ENCODE data around the gene ORC1.
"Not testable (repeated sequence)": the region's sequence is repeated elsewhere in the genome, so short reads cannot be mapped to it uniquely, and the experiment has no call there.

The ORC1 gene

DNA sequence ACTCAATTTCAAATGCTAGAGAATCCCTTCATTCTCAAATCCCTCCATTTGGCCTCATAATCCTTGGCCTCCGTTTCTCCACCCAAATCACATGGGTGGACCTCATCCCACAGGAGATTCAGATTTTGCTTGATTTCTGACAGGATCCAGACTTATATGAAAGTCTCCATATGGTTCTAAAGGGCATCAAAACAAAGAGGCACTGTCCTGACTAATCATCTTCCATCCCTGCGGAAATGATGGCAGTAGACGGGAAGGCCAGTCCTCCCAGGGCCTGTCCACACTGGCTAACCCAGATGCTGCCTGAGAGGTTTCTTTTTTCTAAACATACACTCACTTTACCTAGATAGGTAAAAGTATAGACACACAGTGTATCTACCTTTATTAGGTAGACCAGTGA lies 18.8 kb downstream of the ORC1 start:
- no peak for DNase-seq

DNA sequence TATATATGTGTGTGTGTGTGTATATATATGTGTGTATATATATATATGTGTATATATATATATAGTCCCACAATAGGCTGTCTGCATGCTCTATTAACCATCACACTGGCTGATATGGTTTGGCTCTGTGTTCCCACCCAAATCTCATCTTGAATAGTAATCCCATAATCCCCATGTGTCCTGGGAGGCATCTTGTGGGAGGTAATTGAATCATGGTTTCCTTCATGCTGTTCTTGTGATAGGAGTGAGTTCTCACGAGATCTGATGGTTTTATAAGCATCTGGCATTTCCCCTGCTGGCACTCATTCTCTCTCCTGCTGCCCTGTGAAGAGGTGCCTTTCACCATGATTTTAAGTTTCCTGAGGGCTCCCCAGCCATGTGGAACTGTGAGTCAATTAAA lies 34.4 kb downstream of the ORC1 start:
- not testable (repeated sequence) for DNase-seq

DNA sequence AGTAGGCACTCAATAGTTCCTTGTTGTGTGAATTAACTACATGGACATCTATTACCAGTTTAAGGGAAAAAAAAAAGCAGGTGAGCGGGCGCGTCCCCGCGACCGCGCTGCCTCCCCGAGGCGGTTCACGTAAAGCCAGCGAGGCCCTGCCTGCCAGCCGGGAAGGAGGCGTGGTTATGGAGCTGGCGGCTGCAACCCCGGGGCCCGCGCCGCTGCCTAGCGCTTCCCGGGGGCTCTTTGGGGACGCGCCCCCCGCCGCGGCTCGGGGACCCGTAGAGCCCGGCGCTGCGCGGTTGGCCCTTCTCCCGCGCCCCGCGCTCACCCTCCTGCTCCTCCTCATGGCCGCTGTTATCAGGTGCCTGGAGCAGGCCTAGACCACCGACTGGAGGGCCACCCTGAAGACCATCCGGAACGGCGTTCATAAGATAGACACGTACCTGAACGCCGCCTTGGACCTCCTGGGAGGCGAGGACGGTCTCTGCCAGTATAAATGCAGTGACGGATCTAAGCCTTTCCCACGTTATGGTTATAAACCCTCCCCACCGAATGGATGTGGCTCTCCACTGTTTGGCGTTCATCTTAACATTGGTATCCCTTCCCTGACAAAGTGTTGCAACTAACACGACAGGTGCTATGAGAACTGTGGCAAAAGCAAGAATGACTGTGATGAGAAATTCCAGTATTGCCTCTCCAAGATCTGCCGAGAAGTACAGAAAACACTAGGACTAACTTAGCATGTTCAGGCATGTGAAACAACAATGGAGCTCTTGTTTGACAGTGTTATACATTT lies 35.6 kb downstream of the ORC1 start:
- peak; percentile 65 for DNase-seq

DNA sequence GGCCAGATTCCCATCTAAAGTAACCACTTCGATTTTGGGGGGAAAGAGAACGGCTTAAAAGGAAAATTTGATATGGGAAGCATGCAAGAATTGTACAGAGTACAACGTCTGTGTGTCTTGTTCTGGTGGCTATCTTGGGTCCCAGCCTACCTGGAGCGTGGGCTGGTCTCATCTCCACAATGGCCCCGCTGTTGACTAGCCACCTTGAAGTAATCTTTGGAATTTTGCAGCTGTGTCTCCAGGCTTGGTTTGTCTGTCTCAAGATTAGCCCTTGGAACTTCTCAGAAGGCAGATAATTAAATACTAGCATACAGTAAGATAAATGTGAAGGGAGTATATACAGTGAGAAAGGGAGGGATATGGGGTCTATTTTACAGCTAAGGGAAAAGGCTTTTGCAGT lies 37.0 kb downstream of the ORC1 start:
- DNase-seq: no peak

DNA sequence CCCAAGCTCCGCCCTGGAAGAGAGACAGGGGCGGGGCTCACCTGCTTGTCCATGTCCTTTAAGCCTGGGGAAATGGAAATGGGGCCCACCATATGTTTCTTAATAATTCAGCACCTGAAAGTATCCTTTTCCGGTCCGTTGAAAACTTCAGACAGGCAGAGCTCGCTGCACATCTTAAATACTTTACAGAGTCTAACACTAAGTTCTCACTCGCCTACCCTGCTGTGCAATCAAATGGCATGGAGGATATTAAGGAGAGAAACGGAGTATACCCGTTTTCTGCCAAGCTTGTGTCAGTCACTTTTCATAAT lies 37.8 kb downstream of the ORC1 start:
- DNase-seq: no peak

DNA sequence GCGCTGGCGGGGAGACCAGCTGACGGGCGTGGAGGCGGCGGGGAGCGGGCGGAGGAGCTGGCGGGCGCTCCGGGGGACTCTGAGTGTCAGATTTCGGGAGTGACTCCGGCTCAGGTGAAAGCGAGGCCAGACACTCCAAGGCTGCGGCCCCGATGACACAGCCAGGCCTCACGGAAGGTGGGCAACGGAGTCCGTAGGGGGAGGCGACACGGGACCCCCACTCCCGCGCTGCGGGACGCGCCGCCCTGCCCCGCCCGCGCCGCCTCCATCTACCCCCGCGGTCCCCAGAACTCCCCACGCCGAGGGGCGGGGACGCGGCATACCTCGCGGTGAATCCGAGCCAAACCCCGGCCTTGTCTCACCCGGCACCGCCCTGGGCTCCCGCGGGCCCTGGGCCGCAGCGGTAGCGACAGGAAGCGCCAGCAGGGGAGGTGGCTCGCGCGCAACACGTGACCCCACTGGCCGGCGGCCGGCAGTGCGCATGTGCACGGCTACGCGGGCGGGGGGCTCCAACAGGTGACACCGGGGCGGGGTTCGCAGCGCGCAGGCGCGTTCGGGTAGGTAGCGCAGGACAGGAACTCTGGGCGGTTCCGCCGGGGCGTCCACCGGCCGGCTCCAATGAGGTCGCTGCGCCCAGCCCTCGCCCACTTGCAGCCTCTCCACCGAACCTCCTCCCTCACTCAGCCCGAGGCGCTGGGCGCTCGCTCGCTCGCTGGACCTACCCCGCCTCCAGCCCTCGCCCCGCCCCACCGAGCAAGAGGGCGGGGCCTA lies 38.3 kb downstream of the ORC1 start, which contains the start of gene CC2D1B:
TSS of gene CC2D1B (minus strand) at position 460 of the 771 bp plus-strand sequence. CDS start 1,585 bp downstream, outside the sequence.
- peak; percentile 99 for DNase-seq

DNA sequence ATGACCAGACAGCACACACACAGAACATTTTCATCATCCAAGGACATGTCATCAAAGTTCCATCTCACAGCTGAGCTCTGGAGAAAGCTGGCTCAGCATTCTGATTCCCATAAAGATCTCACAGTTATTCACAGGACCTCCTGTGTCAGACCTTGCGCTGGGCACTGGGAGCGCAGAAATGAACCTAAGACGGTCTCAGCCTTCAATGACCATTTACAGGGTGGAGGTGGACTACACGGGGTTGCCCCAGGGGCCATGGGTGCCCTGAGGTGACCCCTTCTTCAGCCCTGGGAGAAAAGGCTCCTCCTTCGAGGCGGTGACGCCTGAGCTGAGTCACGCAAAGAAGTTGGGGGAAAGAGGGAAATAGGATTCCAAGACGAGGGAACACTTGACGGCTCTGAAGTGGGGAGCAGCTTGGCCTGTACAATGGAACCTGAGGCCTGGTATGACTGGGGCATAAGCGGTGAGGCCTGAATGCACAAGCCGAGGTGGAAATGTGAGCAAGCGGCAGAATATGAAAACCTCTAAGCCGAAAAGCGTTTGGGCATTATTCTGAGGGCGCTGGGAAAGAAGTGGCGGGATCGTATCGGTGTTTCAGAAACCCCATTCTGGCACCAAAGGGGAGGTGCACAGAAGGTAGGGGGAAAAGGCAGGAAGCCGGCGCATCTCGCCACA lies 39.0 kb downstream of the ORC1 start:
- DNase-seq: peak; percentile 9

DNA sequence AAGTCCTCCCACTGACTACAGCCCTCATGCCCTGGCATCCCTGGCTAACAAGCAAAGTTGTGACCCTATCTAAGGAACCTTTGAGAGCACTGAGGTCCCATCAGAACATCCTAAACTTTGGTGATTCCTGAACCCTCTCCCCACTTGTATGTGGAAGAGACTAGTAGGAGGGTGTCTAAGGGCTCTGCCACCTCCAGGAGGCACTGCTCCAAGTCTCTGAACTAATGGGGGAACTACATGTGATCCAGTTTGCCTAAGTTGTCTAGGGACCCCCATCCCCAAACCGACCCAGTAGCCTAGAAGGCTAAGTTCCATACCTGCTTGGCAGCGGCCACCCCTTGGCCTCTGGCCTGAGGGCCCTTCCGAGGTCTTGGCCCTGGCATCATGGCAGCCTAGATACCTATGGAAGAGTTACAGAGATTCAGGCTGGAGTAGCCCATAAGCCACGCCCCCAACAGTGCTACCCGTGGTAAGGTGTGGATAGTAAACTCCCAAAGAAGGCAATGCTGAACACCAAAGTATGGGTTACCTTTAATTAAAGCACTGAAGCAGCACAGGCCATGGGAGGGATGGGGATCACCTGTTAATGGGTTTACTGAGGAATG lies 39.9 kb downstream of the ORC1 start:
- no peak for DNase-seq

DNA sequence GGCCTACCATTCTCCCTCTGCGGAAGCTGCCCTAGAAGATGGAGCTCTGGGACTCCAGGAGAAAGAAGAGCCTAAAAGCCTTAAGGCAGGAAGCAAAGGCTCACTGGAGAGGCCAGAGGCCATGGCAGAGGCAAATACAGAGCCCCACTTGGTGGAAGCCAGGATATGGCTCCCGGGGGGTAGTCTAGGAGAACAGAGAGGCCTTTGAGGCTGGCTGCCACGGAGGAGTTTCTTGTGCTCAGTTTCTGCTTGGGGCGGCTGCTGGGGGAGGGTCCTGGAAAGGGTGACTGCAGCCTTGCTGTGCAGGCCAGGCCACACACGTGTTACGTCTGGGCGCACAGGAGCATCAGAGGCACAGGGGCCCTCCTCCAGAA lies 43.6 kb downstream of the ORC1 start:
- DNase-seq: no peak

DNA sequence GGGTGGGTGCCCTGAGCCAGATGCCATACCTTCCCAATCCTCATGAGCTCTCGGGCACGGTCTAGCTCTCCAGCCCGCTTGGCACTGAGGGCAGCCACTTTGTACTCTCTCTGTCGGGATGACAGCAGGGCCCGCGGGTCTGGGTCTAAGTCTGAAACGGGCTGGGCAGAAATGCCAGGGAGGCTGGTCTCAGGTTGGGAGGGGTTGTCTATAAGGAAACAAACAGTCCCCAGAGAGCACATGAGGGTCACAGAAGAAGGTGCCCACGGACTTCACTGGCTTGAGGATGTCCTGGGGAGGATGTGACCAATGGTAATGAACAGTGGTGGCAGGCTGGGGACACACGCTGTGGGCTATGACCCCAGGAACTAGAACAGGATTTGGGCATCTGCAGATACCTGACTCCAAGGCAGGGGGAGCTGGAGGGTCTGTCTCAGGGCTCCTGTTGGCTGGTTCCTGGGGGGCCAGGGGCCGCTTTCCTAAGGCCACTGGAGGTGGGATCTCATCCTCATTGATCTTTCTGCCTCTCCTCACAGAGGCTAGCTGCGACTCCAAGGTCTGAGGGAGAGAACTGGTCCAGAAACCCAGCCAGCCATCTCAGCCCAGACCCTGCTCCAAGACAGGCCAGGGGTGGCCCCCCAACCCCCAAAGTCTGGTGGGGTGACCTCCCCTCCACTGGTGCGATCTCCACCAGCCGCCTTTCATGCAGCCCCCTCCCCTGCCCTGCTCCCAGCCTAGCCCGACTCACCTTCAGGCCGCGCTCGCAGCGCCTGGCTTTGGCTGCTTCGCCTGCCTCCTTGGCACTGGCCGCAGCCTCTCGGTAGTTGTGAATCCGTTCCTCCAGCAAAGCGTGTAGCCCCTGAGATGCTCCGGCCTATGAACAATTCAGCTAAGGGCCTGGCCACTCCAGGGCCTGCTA lies 44.3 kb downstream of the ORC1 start:
- no peak for DNase-seq

DNA sequence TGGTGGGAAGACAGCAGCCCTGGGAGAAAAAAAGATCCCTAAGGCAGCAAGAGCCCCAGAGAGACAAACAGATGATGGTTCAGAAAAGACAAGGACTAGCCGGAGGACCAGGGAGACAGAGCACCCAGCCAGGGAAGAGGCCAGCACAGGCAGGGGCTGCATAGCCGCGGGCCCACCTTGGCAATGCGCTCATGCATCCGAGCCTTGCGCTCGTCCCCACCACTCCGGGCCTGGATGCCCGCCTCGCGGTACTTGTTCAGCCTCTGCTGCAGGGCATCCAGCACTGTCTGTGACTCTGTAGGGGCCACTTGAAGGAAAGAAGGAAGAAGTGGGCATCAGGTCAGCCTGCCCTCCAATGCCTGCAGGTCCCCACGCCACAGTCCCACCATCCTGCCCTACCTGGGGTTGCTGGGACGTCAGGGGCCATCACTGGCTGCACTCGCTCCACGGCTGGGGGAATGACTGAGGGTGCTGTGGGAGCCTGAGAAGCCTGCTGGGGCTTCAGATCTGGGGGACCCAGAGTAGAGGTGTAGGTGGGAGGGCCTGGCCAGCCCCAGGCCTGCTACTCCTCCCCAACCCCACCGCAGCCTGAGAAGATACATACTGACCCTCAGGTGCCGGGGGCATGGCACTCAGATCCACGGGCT lies 45.2 kb downstream of the ORC1 start:
- no peak for DNase-seq

DNA sequence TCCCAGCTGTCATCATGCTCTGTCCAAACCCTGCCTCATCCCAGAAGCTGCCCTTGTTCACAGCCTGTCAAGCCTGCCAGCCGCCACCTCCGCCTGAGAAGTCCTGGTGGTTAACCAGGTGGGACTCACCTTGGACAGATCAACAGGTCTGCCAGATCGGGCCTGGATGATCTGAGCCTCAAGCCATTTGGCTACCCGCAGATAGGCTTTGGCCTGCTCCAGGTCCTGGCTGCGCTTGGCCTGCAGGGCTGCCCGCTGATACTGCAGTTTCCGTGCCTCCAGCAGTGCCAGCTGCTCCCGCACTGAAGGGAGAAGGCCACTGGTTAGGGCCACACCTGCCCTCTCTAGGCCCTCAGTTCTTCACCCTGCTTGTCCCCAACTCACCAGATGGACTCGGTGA lies 46.8 kb downstream of the ORC1 start:
- DNase-seq: no peak

DNA sequence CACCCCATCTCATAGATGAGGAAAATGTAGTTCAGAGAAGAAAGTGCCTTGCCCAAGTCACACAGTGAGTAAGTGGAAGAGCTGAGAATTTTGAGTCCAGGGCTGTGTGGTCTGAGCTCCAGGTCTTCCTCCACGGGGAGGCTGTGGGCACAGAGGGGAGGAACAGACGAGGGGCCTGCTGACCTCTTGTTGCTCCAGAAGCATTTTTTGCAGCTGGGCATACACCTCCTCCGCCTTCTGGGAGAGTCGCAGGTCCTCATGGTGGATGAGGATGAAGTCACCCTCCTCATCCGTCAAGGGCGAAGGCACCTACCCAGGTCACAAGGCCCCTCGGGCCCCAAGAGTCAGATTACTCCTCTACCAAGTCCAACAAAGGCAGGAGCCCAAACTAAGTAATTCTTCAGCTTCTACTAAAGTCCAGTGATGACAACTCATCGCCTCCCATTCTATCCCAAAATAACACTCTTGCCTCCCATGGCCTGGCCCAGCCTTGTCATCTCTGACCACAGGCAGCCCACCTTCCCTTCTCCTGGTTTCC lies 47.3 kb downstream of the ORC1 start:
- DNase-seq: no peak

DNA sequence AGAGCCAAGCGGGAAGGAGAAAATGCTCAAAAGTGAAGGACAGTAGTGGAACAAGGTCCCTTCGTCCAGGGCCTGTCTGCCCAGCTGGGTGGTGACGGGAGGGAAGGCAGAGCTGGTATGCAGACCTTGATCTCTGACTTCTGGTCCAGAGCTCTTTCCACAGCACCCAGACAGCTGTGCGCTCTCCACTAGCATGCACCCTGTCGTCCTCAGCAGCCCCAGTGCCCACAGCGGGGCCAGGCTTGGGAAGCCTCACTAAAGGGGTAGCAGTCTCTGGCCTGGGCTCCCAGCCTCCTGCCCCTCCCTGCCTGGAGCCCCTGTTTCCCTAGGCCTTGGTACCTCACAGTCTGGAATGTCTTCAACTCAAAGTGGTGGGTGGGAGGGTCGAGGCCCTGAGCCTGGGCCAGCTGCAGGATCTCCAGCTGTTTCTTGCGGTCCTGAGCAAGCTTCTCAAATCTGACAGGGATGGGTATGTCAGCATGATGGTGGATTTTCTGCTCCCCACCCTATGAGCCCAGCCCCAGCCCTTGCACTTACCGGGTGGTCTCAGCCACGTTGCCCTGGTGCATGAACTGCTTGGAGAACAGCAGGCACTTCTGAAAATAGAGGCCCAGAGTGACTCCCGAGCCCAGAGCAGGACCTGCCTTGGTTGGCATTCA lies 48.2 kb downstream of the ORC1 start:
- no peak for DNase-seq

DNA sequence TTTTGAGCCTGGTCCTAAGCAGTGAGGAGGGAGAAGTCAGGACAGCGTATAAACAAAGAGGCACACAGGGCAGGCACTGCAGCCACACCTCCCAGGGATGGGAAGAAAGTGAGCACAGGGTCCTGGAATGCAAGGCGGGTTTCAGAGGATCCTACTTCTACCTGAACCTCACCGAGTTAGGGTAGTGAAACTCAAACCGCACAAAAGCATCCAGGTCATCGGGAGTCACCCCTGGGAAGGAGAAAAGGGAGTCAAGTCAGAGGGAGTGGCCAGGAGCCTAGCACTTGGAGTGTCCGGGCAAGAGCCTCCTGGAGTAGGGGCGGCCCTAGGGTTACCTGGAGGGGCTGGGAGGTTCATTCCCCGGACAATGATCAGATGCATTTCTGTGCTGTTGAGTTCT lies 48.8 kb downstream of the ORC1 start:
- DNase-seq: no peak

DNA sequence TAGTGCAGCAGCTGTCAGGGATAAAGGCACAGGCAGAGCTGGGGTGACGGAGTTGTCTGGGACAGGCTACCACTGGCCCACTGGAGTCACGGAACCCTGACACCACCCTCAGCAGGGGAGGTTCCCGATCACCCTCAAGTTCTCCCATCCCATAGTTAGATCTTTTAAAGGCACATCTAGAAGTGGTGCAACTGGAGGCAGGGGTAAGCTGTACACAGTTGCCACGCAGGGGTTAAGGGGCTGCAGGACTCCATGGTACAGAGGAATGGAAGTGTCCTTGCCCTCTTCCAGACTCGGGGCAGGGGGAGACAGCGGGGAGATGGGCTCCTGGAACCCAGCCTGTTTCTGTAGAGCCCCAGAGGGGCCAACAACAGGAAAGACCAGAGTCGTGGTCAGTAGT lies 51.5 kb downstream of the ORC1 start:
- DNase-seq: no peak

DNA sequence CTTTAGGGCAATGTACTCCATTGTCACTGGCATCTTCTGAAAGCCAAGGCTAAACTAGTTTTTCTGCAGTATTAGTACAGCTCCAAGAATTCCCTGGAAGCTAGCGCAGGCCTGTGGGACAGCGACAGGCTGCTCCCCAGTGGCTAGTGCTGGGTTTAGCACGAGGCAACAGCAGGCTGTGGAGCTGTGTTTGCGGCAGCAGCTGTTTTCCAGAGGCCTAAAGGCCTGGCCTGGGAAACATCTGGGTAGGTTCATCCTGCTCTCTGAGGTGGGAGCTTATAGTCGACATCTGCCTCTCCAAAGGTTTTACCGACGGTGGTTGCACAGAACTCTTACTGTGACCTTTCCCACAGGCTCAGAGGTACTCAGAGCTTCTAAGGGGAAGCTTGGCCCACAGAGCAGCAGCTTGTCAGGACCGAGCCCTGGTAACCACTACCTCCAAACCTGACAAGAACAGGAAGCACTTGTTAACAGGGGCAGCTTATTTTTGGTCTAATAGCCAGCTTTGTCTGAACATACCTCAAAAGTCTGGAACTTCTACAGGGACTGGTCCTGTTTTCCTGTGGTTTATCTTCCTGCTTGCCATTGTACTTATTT lies 55.4 kb downstream of the ORC1 start:
- no peak for DNase-seq

DNA sequence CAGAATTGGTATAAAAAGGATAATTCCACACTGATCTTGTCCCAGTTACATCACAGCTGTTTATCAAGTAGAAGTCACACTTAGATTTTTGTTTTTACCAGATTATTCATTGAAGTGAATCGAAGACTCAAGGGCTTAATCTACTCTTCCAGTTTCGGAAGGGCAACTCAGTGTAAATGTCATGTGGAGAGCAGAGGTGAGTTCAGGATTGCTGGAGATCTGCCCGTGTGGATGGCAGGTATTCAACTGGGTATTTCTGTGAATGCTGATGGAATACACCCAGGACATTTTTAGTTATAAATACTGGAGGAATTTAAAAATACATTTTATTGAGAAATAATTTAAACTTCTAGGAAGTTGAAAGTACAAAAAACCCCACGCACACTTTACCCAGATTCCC lies 57.6 kb downstream of the ORC1 start:
- no peak for DNase-seq

DNA sequence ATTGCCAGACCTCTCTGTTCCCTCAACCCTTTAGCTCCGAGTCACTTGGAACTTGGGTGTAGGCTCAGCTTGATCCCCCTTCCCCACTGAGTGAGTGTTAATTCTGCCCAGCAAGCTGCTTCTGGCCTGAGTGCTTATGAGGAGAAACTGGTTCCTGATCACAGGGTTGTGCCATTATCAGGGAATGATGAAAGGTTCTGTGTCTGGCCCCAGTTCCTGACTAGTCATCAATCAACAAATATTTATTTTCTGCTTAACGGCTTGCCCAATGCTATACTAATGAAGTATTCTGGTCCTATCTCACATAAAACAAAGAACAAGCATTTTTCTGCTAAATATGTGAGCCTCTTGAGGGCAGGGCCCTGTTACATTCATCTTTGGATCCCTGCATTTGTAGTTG lies 59.0 kb downstream of the ORC1 start:
- no peak for DNase-seq

DNA sequence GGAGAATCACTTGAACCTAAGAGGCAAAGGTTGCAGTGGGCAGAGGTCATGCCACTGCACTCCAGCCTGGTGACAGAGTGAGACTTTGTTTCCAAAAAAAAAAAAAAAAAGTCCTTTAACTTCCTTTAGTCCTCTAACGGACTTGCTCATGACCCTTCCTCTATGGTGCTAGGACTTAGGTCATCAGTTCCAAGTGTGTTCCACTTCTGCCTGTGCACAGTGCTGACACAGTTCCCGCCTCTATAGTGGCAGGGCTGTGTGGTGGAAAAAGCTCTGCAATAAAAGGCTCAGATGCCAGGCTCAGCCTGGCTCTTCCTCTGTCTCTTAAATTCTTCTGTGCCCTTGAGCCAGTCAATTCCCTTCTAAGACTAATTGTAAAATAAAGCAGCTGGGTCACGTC lies 60.2 kb downstream of the ORC1 start:
- no peak for DNase-seq
